HS-27A (cell line): ENCODE results near the gene LRRC71.
"Not testable (repeated sequence)": the region's sequence is repeated elsewhere in the genome, so short reads cannot be mapped to it uniquely, and the experiment has no call there.

Source experiments
- DNase-seq: peaks from one replicate; pipeline ENCODE4 v3.0.0-alpha.2; 2012; ENCODE audit warnings: low read depth, missing footprints

LRRC71 gene

DNA sequence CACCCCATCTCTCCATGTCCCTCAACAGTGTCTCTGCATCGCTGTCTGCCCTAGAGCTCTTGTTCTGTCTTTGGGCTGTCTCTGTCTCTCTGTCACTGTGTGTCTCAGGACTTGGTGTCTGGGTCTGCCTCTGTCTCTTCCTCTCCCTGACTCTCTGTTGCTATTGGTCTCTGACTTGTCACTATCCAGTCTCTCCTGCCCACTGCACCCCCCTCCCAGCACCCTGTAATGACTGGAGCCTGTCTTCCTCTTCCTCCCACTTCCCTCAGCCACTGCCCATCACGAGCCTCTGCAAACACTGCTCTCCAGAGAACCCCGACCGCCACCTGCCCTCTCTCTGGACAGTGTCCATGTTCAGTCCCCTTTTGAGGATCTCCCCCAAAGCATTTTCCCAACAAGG, 14.8 kb upstream of the LRRC71 start:
- DNase-seq: no peak

DNA sequence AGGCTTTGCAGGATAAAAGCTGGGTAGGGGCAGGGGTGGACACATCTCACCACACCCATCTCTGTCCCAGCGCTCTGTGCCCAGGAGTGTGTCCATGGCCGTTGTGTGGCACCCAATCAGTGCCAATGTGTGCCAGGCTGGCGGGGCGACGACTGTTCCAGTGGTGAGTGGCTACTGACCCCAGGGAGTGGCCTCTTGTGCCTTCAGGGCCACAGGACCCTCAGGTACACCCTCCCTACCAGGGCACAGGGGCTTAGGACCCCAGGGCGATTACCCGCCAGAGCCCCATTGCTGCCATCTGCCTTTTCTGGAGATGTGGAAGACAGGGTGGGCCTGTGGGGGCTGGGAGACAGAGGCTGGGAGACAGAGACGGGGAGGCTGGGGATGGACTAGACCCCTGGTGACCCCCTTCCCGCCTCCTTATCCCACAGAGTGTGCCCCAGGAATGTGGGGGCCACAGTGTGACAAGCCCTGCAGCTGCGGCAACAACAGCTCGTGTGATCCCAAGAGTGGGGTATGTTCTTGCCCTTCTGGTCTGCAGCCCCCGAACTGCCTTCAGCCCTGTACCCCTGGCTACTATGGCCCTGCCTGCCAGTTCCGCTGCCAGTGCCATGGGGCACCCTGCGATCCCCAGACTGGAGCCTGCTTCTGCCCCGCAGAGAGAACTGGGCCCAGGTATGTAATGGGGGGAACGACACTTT, 14.1 kb upstream of the LRRC71 start:
- DNase-seq: no peak

- no peak for DNase-seq
Measured at GRCh38 chr1:156908541-156908940, 11.9 kb upstream of the LRRC71 start.

- DNase-seq: no peak
Measured at GRCh38 chr1:156908955-156909354, 11.5 kb upstream of the LRRC71 start.

- no peak for DNase-seq
Measured at GRCh38 chr1:156909671-156910070, 10.8 kb upstream of the LRRC71 start.

DNA sequence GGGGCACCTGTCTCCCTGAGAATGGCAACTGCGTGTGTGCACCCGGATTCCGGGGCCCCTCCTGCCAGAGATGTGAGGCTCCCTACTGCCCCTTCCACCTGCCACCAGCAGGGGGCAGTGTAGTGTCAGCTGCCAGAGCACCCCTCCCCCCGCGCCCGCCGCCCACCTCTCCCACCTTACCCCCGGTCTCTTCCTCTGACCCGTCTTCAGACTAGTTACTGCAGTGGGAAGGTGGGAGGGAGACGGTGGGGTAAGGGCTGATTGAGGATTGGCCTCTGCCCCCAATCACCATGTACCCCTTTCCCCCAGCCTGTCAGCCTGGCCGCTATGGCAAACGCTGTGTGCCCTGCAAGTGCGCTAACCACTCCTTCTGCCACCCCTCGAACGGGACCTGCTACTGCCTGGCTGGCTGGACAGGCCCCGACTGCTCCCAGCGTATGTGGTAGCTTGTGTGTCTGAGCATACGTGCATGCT, 10.1 kb upstream of the LRRC71 start:
- DNase-seq: no peak

- DNase-seq: no peak
Measured at GRCh38 chr1:156911577-156912298, 8.7 kb upstream of the LRRC71 start.

DNA sequence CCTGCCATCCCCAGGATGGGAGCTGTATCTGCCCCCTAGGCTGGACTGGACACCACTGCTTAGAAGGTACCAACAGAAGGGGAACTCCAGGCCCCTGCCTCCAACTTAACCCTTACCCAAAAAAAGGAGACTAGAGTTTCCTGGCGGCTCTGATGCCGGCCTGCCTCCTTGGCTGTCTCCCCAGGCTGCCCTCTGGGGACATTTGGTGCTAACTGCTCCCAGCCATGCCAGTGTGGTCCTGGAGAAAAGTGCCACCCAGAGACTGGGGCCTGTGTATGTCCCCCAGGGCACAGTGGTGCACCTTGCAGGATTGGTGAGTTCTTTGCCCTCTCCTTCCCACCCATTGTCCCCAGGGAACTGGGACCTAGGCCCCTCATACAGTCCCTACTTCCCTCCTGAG, 8.1 kb upstream of the LRRC71 start:
- DNase-seq: no peak

DNA sequence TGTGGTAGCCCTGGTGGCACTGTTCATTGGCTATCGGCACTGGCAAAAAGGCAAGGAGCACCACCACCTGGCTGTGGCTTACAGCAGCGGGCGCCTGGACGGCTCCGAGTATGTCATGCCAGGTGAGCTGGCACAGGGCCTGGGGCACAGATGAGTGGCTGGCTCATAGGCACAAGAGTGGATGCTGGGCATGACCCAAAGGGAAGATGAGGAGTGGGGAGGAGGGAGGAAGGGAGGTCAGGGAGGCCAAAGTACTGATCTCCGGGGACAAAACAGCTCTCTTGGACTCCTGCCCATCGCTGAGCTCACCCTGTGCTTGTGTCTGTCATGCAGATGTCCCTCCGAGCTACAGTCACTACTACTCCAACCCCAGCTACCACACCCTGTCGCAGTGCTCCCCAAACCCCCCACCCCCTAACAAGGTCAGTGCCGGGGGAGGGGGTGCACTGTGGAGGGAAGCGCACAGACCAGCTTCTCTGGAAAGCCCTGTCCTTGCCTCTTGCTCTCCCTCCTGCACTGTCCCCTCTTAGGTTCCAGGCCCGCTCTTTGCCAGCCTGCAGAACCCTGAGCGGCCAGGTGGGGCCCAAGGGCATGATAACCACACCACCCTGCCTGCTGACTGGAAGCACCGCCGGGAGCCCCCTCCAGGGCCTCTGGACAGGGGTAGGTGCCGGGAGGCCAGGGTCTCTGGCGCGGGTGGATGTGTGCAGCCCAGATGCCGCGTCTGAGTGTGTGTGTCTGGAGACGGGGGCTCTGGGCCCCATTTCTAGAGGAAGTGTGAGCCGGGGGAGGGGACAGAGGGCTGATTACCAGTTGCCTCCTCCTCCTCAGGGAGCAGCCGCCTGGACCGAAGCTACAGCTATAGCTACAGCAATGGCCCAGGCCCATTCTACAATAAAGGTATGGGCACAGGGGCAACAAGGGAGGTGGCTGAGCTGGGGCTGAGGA, 7.3 kb upstream of the LRRC71 start:
- no peak for DNase-seq

DNA sequence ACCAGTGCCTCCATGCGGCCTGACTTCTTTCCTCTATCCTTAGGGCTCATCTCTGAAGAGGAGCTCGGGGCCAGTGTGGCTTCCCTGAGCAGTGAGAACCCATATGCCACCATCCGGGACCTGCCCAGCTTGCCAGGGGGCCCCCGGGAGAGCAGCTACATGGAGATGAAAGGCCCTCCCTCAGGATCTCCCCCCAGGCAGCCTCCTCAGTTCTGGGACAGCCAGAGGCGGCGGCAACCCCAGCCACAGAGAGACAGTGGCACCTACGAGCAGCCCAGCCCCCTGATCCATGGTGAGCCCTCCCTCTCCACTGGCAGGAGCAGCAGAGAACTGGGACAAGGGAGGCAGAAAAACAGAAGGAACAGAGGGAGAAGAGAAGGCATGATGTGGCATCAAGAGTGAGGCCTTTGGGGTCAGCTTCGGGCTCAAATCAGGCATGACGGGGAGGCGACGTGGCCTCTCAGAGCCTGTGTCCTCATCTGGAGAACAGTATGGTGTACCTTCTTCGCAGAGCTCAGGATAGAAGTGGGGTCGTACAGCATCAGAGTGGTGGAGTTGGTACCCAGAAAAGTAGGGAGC, 6.5 kb upstream of the LRRC71 start:
- DNase-seq: no peak

GRCh38 chr1:156914440-156914856, 6.0 kb upstream of the LRRC71 start:
- no peak for DNase-seq

DNA sequence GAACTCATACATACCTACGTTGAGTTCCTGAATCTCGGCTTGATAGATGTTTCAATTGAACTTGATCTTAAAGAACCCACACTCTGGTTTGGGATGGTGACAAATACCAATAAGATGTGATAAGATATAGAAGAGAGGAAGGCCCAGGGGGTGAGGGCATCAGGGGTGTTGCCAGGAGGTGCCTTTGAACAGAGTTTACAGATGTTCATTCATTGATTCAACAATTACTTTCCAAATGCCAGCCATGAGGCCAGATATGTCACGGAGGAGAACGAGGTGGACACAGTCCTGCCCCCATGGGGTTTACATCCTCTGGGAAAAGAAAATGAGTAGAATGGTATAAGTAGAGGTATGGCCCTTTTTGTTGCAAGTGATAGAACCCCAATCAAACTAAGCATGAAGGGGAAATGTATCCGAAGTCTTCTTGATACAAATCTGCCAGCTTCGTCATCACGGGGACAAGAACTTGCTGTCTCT, 659 bp downstream of the LRRC71 start:
- no peak for DNase-seq

GRCh38 chr1:156922986-156923669, 2.7 kb downstream of the LRRC71 start:
- DNase-seq: no peak

DNA sequence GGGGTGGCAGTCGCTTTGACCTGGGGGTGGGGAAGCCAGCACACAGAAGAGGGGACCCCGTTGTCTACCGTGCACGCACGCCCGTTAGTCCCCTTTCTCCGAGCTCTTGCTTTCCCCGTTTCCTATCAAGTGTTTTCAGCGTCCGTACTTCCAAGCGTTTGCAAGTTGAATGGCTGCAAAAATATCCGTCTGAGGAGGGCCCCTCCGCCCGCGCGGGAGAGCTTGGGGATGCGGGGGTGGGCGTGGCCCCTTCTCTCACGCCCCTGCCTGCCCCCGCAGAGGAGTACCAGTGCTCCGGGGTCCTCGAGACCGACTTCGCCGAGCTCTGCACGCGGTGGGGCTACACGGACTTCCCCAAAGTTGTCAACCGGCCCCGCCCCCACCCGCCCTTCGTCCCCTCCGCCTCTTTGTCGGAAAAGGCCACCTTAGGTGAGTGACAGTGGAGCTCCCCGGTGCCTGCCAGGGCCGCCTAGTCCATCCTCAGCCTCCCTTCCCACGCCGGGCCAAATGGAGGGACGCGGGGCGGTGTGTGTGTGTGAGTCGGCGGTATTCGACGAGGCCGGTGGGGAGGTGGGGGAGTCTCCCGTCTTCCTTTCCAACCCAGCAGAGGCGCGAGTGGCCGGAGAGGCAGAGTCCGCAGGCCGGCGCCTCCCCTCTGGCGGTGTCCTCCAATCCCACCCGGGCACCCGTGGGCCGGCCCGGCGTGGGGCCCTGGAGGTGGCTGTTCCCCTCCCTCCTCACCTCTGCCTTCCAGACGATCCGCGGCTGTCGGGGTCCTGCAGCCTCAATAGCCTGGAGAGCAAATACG, 3.4 kb downstream of the LRRC71 start:
- DNase-seq: no peak

DNA sequence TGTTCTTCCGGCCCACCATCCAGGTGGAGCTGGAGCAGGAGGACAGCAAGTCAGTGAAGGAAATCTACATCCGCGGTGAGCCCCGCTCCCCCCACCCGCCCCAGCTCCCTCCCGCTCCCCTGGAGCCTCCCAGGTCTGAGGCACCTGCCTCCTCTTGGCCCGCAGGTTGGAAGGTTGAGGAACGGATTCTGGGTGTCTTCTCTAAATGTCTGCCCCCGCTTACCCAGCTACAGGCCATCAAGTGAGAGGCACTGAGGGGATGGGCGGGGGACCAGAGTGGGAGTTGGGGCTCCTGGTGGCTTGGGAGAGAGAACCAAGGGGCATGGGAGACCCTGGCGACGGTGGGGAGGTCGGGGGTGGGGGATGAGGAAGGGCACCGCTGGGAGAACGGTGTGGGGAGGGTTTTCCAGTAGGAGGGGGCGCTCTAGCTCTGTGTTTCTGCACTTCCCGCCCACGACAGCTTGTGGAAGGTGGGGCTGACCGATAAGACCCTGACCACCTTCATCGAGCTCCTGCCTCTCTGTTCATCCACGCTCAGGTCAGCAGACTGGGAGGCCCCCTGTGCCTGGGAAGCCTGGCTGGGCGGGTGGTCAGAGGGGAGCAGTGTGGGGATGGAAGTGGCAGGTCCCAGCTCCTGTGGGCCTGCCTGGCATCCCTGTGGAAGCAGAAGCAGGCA, 4.2 kb downstream of the LRRC71 start:
- no peak for DNase-seq

DNA sequence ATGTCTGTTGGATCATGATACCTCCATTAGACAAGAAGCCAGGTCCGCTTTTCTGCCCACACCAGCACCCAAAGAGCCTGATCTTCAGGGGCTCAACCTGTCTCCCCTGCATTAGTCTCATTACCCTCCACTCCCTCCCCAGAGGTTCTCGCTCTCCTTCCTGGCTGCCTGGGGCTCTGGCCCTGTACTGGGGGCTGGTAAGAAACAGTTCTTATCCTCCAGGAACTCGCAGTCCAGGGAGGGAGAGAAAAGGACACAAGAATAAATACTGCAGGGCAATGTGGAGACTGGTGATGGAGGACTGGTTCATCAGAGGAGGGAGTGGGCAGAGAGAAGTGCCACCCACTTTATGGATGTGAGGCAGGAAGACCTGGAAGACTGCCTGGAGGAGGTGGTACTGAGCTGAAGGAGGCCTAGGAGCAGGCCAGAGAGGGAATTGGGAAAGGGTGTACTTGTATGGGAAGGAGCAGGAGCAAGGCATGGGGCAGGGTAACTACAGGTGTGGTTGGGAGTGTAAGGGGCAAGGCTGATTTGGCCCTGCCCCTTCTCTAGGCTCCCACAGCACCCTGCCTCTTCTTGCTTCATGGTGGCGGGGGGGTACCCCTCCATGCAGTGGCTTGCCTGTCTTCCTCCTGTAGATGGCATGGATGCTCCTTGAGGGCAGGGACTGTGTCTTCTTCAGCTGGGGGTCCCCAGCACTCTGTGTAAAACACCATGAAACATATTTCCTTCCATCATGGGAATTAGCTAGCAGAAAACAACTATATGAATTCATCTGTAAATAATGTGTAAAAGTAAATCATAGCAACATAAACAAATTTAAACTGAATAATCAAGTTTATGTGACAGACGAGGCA, 5.0 kb downstream of the LRRC71 start:
- DNase-seq: no peak

GRCh38 chr1:156926175-156926574, 5.7 kb downstream of the LRRC71 start:
- DNase-seq: peak; percentile 56

DNA sequence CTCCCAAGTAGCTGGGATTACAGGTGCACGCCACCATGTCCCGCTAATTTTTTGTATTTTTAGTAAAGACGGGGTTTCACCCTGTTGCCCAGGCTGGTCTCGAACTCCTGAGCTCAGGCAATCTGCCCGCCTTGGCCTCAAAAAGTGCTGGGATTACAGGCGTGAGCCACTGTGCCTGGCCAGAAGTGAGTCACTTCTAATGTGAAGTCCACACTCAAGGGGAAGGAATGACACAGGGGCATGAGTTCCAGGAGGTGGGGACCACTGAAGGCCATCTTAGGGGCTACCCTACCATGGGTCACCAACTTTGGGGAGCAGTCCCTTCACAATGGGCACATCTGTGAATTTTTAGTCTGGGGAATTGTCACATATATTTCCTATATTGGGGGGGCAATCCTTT, 6.3 kb downstream of the LRRC71 start:
- not testable (repeated sequence) for DNase-seq
